Measurements from ENCODE around the gene TECPR2. TPM values are rescaled to one million over a fixed set of nuclear protein-coding genes. Genes with fewer than 3 reads are reported as not detected.

TECPR2 gene
- total and polyA plus RNA-seq, 10 of the 15 experiments (the other 5 are each of a cell fraction or from before 2014, with no cell fraction given), result 0.15 to 10.0 (median 3.0) TPM

DNA sequence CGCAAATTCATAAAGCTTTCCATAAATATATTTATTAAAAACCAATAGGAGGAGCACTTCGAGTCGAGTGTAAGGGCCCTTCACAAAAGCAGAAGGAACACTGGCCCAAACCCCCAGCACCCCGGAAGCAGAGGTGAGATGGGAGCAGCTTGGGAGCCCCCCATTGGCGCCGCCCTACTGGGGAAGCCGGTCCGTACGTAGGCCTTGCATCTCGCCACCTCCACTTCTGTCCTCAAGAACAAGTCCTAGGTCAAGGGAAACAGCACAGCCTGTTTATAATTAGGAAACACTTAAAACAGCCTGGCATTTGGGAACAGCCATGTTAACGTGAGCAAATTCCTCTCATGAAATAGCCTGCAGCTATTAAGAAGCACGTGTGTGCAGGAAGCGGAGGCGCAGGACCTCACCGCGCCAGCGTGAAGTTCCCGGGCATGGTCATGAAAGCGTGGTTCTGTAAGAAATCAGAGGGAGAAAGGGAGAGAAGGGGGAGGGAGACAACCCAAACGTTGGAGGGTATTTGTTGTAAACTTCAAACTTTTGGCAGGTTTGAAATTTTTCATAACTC is 139.1 kb downstream of the TECPR2 start:
- H2AFZ ChIP-seq (ENCODE audit: control insufficient read depth, low read depth, low read length), result no peak overlapping the region
- ChIA-PET CTCF (no interaction called here), POLR2A (no interaction called here), SMC1A (ENCODE audit: uncharacterized antibody, unreplicated experiment) (no interaction called here), RAD21 (ENCODE audit: unreplicated experiment) (no interaction called here)
- DNase-seq (ENCODE audit: low read depth, low spot score) (no peak), ATAC-seq (no peak), FAIRE-seq (no peak)
- BruUV-seq (replicated peaks), result no TSS peak
- no peak for TF ChIP-seq ZNF217 (IDR thresholded peaks at IDR 0.05)
- TF ChIP-seq, protein P1, sequence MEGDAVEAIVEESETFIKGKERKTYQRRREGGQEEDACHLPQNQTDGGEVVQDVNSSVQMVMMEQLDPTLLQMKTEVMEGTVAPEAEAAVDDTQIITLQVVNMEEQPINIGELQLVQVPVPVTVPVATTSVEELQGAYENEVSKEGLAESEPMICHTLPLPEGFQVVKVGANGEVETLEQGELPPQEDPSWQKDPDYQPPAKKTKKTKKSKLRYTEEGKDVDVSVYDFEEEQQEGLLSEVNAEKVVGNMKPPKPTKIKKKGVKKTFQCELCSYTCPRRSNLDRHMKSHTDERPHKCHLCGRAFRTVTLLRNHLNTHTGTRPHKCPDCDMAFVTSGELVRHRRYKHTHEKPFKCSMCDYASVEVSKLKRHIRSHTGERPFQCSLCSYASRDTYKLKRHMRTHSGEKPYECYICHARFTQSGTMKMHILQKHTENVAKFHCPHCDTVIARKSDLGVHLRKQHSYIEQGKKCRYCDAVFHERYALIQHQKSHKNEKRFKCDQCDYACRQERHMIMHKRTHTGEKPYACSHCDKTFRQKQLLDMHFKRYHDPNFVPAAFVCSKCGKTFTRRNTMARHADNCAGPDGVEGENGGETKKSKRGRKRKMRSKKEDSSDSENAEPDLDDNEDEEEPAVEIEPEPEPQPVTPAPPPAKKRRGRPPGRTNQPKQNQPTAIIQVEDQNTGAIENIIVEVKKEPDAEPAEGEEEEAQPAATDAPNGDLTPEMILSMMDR (IDR thresholded peaks at IDR 0.05 in 2 of 3, conservative IDR thresholded peaks at IDR 0.05 in 1 of 3; ENCODE audit: control insufficient read depth in 2 of 3, extremely low read depth in 1 of 3, insufficient read depth in 1 of 3, low read depth in 3 of 3, low read length in 3 of 3), result 0 out of 6 replicates have a peak, but pooled peaks of 1 of the 3 experiments have one; percentile 13
- no peak for TF ChIP-seq NBN (IDR thresholded peaks at IDR 0.05)
- intact Hi-C loops (cut with micrococcal nuclease; ENCODE audit: unreplicated experiment) (no loop called here), in situ Hi-C loops (cut with MboI) (no loop called here)
- no peak overlapping the region for H3K9ac ChIP-seq (ENCODE audit: control insufficient read depth, insufficient read depth, low read length)
- 89% methylated on average over 20 of the region's 20 CpGs for WGBS (ENCODE audit: insufficient coverage, insufficient replicate concordance, low lambda C conversion rate, missing lambda C conversion rate)
- no peak overlapping the region for H3K4me2 ChIP-seq (ENCODE audit: control insufficient read depth, insufficient read depth)
- no peaks in the 10 kb centered on the region for H4K20me1 ChIP-seq (ENCODE audit: control insufficient read depth, insufficient read depth)
- no peaks in the 10 kb centered on the region for H3K36me3 ChIP-seq (ENCODE audit: control insufficient read depth in 2 of 2, insufficient read depth in 2 of 2, low read length in 1 of 2)
- no peaks in the 10 kb centered on the region for H3K4me1 ChIP-seq (ENCODE audit: control insufficient read depth, insufficient read depth, low read length)
- H3K4me3 ChIP-seq, result no peak overlapping the region
- no peaks in the 10 kb centered on the region for H3K79me2 ChIP-seq (ENCODE audit: control insufficient read depth, insufficient read depth, low read length)
- H3K9me3 ChIP-seq (replicated peaks; ENCODE audit: control insufficient read depth, insufficient read depth, low read length), result no peaks in the 10 kb centered on the region
- H3K27ac ChIP-seq (ENCODE audit: control insufficient read depth, insufficient read depth), result no peak overlapping the region
- no peaks in the 10 kb centered on the region for H3K27me3 ChIP-seq (replicated peaks in 1 of 2; ENCODE audit: control insufficient read depth in 2 of 2, insufficient read depth in 2 of 2, low read length in 1 of 2)

DNA sequence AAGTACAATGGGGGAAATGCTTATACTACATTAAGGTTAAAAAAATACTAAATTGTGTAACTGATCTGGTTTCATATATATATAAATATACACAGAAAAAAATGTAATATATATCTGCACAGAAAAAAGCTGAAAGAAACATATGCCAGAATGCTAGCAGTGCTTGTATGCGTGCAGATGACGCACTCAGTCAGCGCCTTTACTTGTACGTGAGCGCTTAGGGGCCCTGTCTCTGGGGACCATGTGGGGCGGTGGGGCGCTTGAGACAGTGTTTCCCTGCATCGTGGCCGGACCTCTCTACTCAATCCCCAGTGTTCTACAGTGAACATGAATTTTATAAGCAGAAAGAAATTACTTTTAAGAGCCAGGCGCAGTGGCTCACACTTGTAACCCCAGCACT is 139.8 kb downstream of the TECPR2 start:
- in situ Hi-C loops (cut with MboI), result no loop called here
- Histone ChIP-seq H3K9me3 (replicated peaks; ENCODE audit: control insufficient read depth, insufficient read depth, low read length) (no peaks in the 10 kb centered on the region), H3K27ac (ENCODE audit: control insufficient read depth, insufficient read depth) (no peak overlapping the region), H3K79me2 (ENCODE audit: control insufficient read depth, insufficient read depth, low read length) (no peaks in the 10 kb centered on the region), H2AFZ (ENCODE audit: control insufficient read depth, low read depth, low read length) (no peak overlapping the region), H3K9ac (ENCODE audit: control insufficient read depth, insufficient read depth, low read length) (no peak overlapping the region), H3K36me3 (ENCODE audit: control insufficient read depth in 2 of 2, insufficient read depth in 2 of 2, low read length in 1 of 2) (no peaks in the 10 kb centered on the region), H3K4me1 (ENCODE audit: control insufficient read depth, insufficient read depth, low read length) (no peaks in the 10 kb centered on the region), H4K20me1 (ENCODE audit: control insufficient read depth, insufficient read depth) (no peaks in the 10 kb centered on the region), H3K27me3 (replicated peaks in 1 of 2; ENCODE audit: control insufficient read depth in 2 of 2, insufficient read depth in 2 of 2, low read length in 1 of 2) (no peaks in the 10 kb centered on the region), H3K4me3 (no peak overlapping the region), H3K4me2 (ENCODE audit: control insufficient read depth, insufficient read depth) (no peak overlapping the region)
- BruUV-seq (replicated peaks), result no TSS peak
- ATAC-seq (no peak), FAIRE-seq (no peak), DNase-seq (ENCODE audit: low read depth, low spot score) (no peak)
- RAD21 ChIA-PET (ENCODE audit: unreplicated experiment), result no interaction called here
- intact Hi-C loops (cut with micrococcal nuclease; ENCODE audit: unreplicated experiment), result no loop called here
- CTCF ChIA-PET, result no interaction called here
- POLR2A ChIA-PET, result no interaction called here
- 84% methylated on average over 10 of the region's 10 CpGs for WGBS (ENCODE audit: insufficient coverage, insufficient replicate concordance, low lambda C conversion rate, missing lambda C conversion rate)
- SMC1A ChIA-PET (ENCODE audit: uncharacterized antibody, unreplicated experiment), result no interaction called here
- TF ChIP-seq PAX8 (IDR thresholded peaks at IDR 0.05) (no peak), TARDBP (IDR thresholded peaks at IDR 0.05; ENCODE audit: borderline replicate concordance) (no peak), IKZF2 (IDR thresholded peaks at IDR 0.05) (no peak), SREBF1 (IDR thresholded peaks at IDR 0.05; ENCODE audit: low read length) (no peak), CBX3 (IDR thresholded peaks at IDR 0.05; ENCODE audit: borderline replicate concordance, low read depth) (no peak)
- TF ChIP-seq, protein P2, sequence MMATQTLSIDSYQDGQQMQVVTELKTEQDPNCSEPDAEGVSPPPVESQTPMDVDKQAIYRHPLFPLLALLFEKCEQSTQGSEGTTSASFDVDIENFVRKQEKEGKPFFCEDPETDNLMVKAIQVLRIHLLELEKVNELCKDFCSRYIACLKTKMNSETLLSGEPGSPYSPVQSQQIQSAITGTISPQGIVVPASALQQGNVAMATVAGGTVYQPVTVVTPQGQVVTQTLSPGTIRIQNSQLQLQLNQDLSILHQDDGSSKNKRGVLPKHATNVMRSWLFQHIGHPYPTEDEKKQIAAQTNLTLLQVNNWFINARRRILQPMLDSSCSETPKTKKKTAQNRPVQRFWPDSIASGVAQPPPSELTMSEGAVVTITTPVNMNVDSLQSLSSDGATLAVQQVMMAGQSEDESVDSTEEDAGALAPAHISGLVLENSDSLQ (IDR thresholded peaks at IDR 0.05), result no peak
- TF ChIP-seq, protein P3, sequence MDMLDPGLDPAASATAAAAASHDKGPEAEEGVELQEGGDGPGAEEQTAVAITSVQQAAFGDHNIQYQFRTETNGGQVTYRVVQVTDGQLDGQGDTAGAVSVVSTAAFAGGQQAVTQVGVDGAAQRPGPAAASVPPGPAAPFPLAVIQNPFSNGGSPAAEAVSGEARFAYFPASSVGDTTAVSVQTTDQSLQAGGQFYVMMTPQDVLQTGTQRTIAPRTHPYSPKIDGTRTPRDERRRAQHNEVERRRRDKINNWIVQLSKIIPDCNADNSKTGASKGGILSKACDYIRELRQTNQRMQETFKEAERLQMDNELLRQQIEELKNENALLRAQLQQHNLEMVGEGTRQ (IDR thresholded peaks at IDR 0.05; ENCODE audit: borderline replicate concordance, low read depth, low read length), result no peak
- TF ChIP-seq, protein P4, sequence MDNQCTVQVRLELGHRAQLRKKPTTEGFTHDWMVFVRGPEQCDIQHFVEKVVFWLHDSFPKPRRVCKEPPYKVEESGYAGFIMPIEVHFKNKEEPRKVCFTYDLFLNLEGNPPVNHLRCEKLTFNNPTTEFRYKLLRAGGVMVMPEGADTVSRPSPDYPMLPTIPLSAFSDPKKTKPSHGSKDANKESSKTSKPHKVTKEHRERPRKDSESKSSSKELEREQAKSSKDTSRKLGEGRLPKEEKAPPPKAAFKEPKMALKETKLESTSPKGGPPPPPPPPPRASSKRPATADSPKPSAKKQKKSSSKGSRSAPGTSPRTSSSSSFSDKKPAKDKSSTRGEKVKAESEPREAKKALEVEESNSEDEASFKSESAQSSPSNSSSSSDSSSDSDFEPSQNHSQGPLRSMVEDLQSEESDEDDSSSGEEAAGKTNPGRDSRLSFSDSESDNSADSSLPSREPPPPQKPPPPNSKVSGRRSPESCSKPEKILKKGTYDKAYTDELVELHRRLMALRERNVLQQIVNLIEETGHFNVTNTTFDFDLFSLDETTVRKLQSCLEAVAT (IDR thresholded peaks at IDR 0.05), result no peak
- TF ChIP-seq, protein P5, sequence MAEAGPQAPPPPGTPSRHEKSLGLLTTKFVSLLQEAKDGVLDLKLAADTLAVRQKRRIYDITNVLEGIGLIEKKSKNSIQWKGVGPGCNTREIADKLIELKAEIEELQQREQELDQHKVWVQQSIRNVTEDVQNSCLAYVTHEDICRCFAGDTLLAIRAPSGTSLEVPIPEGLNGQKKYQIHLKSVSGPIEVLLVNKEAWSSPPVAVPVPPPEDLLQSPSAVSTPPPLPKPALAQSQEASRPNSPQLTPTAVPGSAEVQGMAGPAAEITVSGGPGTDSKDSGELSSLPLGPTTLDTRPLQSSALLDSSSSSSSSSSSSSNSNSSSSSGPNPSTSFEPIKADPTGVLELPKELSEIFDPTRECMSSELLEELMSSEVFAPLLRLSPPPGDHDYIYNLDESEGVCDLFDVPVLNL (IDR thresholded peaks at IDR 0.05; ENCODE audit: low read depth, low read length), result no peak

Data from GM12878 (cell line).